PC-3 (cell line): ENCODE data around the gene AGAP3. TPM values are rescaled to one million over a fixed set of nuclear protein-coding genes. Genes with fewer than 3 reads are reported as not detected.

Experiments
- ATAC-seq: fragments of 200-7000 bp; cut with Tn5 transposase; 2 replicates; pipeline ENCODE4 v1.9.1; 2020; ENCODE audit warnings: mild to moderate bottlenecking, moderate library complexity
- BruUV-seq: library from RNA; stranded (reverse); fragments of 400-500 nt; replicated peaks from 2 replicates; lab custom pipeline; 2021; lab: Mats Ljungman, UMichigan
- CTCF ChIA-PET: fragments of 300-600 bp; sonication (Branson Sonifier 250); formaldehyde crosslinking; loops from one replicate; lab custom pipeline; 2022; ENCODE audit warnings: antibody characterized with exemption; lab: Charles Lee
- POLR2A ChIA-PET: fragments of 300-600 bp; sonication (Branson Sonifier 250); formaldehyde crosslinking; loops from one replicate; lab custom pipeline; 2022; ENCODE audit warnings: antibody characterized with exemption; ENCODE audit not compliant: unreplicated experiment; lab: Charles Lee
- DNase-seq: peaks from one replicate; pipeline ENCODE4 v3.0.0-alpha.2; 2015
- H2AFZ ChIP-seq: fragments of 300-600 bp; sonication (generic); 2 replicates; pipeline ENCODE4 v1.6.0; 2016; ENCODE audit warnings: antibody characterized with exemption, low read length
- H3F3A ChIP-seq: fragments of 300-600 bp; sonication (generic); one replicate; pipeline ENCODE4 v1.6.0; 2017; ENCODE audit warnings: antibody characterized with exemption, low read length, control low read depth, mild to moderate bottlenecking; ENCODE audit not compliant: unreplicated experiment
- H3K27ac ChIP-seq: fragments of 300-600 bp; sonication (generic); 2 replicates; pipeline ENCODE4 v1.5.1; 2016; ENCODE audit warnings: mild to moderate bottlenecking, low read length
- H3K27me3 ChIP-seq: fragments of 300-600 bp; sonication (generic); 2 replicates; pipeline ENCODE4 v1.6.1; 2016; ENCODE audit warnings: low read length, mixed read lengths
- H3K36me3 ChIP-seq: fragments of 300-600 bp; sonication (generic); 2 replicates; pipeline ENCODE4 v1.6.1; 2016; ENCODE audit warnings: low read depth, mixed run types, low read length, mixed read lengths
- H3K4me1 ChIP-seq: fragments of 300-600 bp; sonication (generic); 2 replicates; pipeline ENCODE4 v1.5.1; 2016; ENCODE audit warnings: low read length; ENCODE audit not compliant: insufficient read depth
- H3K4me2 ChIP-seq: fragments of 300-600 bp; sonication (generic); 2 replicates; pipeline ENCODE4 v1.6.0; 2016; ENCODE audit warnings: low read length
- H3K4me3 ChIP-seq: fragments of 300-600 bp; sonication (generic); 2 replicates; pipeline ENCODE4 v1.5.1; 2016; ENCODE audit warnings: mild to moderate bottlenecking, low read length, mixed read lengths
- H3K79me2 ChIP-seq: fragments of 300-600 bp; sonication (generic); 2 replicates; pipeline ENCODE4 v1.6.1; 2017; ENCODE audit warnings: low read length, mixed read lengths
- H3K9ac ChIP-seq: fragments of 300-600 bp; sonication (generic); 2 replicates; pipeline ENCODE4 v1.6.0; 2016; ENCODE audit warnings: mild to moderate bottlenecking, low read length
- H3K9me2 ChIP-seq: fragments of 300-600 bp; sonication (generic); replicated peaks from 2 replicates; pipeline ENCODE4 v1.6.1; 2016; ENCODE audit warnings: mixed run types, low read length, mixed read lengths
- H3K9me3 ChIP-seq: fragments of 300-600 bp; sonication (generic); 2 replicates; pipeline ENCODE4 v1.6.1; 2016; ENCODE audit warnings: low read length, mixed read lengths
- H4K20me1 ChIP-seq: fragments of 300-600 bp; sonication (generic); 2 replicates; pipeline ENCODE4 v1.6.1; 2016; ENCODE audit warnings: low read length, mixed read lengths
- EZH2 ChIP-seq: fragments of 300-600 bp; sonication (generic); IDR thresholded peaks from one replicate; pipeline ENCODE4 v1.6.1; 2017; ENCODE audit warnings: antibody characterized with exemption, mild to moderate bottlenecking, low read length; ENCODE audit not compliant: unreplicated experiment
- EZH2phosphoT487 ChIP-seq: fragments of 300-600 bp; sonication (generic); IDR thresholded peaks from 2 replicates; pipeline ENCODE4 v1.6.1; 2018; ENCODE audit warnings: mild to moderate bottlenecking, antibody characterized with exemption, low read length, borderline replicate concordance
- intact Hi-C: fragments of 100-400 bp; cut with micrococcal nuclease; formaldehyde crosslinking; loops from 2 replicates; pipeline ENCODE4 v1.9.0; 2023
- total RNA-seq: library from RNA; depleted of rRNA; stranded (reverse); fragments of >200 nt; gene quantifications from 2 replicates; pipeline ENCODE4 v1.2.3, GENCODE V29; 2014
- TF ChIP-seq, protein P1 (sequence below): fragments of 300-600 bp; sonication (generic); conservative IDR thresholded peaks from 2 replicates; pipeline ENCODE4 v1.5.1; 2017; ENCODE audit warnings: antibody characterized with exemption, low read depth, mild to moderate bottlenecking, low read length

AGAP3 gene
- total RNA-seq, 1 experiment from 2014 or later, result 53.5 TPM

- no peaks in the 10 kb centered on the region for H4K20me1 ChIP-seq
- H3K9me3 ChIP-seq, result no peaks in the 10 kb centered on the region
- H3F3A ChIP-seq, result no peaks in the 10 kb centered on the region
- CTCF ChIA-PET, result interaction anchor here (0.6 kb wide), 1 partner anchor 34 kb away, joined by 5 read pairs; no protein-coding TSS in a partner anchor
- no peaks in the 10 kb centered on the region for H3K9me2 ChIP-seq
- no peak overlapping the region for H3K9ac ChIP-seq
- H3K79me2 ChIP-seq, result no peaks in the 10 kb centered on the region
- no peak overlapping the region for H3K27ac ChIP-seq
- DNase-seq (no peak), ATAC-seq (no peak)
- no peaks in the 10 kb centered on the region for H3K27me3 ChIP-seq
- BruUV-seq, result no TSS peak
- no peaks in the 10 kb centered on the region for H3K4me1 ChIP-seq
- no peak overlapping the region for H2AFZ ChIP-seq
- H3K36me3 ChIP-seq, result no peaks in the 10 kb centered on the region; the same call in 1 of the 2 replicates
- POLR2A ChIA-PET, result no interaction called here
- intact Hi-C loops, result no loop called here
- H3K4me2 ChIP-seq, result no peak overlapping the region
- H3K4me3 ChIP-seq, result no peak overlapping the region
- TF ChIP-seq EZH2, result no peak
- TF ChIP-seq, protein P1, sequence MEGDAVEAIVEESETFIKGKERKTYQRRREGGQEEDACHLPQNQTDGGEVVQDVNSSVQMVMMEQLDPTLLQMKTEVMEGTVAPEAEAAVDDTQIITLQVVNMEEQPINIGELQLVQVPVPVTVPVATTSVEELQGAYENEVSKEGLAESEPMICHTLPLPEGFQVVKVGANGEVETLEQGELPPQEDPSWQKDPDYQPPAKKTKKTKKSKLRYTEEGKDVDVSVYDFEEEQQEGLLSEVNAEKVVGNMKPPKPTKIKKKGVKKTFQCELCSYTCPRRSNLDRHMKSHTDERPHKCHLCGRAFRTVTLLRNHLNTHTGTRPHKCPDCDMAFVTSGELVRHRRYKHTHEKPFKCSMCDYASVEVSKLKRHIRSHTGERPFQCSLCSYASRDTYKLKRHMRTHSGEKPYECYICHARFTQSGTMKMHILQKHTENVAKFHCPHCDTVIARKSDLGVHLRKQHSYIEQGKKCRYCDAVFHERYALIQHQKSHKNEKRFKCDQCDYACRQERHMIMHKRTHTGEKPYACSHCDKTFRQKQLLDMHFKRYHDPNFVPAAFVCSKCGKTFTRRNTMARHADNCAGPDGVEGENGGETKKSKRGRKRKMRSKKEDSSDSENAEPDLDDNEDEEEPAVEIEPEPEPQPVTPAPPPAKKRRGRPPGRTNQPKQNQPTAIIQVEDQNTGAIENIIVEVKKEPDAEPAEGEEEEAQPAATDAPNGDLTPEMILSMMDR, result no peak
- no peak for TF ChIP-seq EZH2phosphoT487
Observed at GRCh38 chr7:151135866-151136843, 49.9 kb downstream of the AGAP3 start.

- no peaks in the 10 kb centered on the region for H4K20me1 ChIP-seq
- H3K27ac ChIP-seq, result no peak overlapping the region
- no peaks in the 10 kb centered on the region; the same call in 1 of the 2 replicates for H3K36me3 ChIP-seq
- TF ChIP-seq EZH2phosphoT487 (no peak), EZH2 (no peak)
- TF ChIP-seq, protein P1, result no peak
- H3K9ac ChIP-seq, result no peak overlapping the region
- no peak overlapping the region for H2AFZ ChIP-seq
- H3K9me2 ChIP-seq, result no peaks in the 10 kb centered on the region
- POLR2A ChIA-PET, result no interaction called here
- H3K4me2 ChIP-seq, result no peak overlapping the region
- no peak overlapping the region for H3K4me3 ChIP-seq
- DNase-seq (no peak), ATAC-seq (no peak)
- no peaks in the 10 kb centered on the region for H3K79me2 ChIP-seq
- no peaks in the 10 kb centered on the region for H3F3A ChIP-seq
- H3K27me3 ChIP-seq, result no peaks in the 10 kb centered on the region
- CTCF ChIA-PET, result no interaction called here
- H3K4me1 ChIP-seq, result no peaks in the 10 kb centered on the region
- H3K9me3 ChIP-seq, result no peaks in the 10 kb centered on the region
- intact Hi-C loops, result no loop called here
- BruUV-seq, result no TSS peak
Observed at GRCh38 chr7:151137076-151137675, 50.9 kb downstream of the AGAP3 start.

DNA sequence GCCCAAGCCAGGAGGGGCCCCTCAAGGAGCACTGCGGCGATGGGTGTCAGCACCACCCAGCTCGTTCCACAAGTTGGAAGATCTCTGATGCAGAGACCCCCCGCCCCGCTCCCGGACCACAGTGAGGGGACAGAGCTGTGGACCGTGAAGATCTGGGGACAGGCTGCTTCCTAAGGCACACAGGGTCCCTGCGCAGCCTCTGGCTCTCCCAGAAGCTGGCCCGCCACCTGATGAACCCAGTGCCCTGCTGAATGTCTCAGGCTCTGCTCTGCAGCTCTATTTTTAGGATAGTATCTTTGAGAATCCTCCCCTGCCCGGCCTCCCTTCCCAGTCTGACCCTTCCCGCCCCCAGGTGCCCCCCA is 51.5 kb downstream of the AGAP3 start:
- no TSS peak for BruUV-seq
- H3K9ac ChIP-seq, result no peak overlapping the region
- no peak for TF ChIP-seq EZH2
- TF ChIP-seq, protein P1, result no peak
- H3F3A ChIP-seq, result no peaks in the 10 kb centered on the region
- H3K9me2 ChIP-seq, result no peaks in the 10 kb centered on the region
- no peak overlapping the region for H3K27ac ChIP-seq
- H3K4me3 ChIP-seq, result no peak overlapping the region
- H3K27me3 ChIP-seq, result no peaks in the 10 kb centered on the region
- H3K79me2 ChIP-seq, result no peaks in the 10 kb centered on the region
- ChIA-PET CTCF (no interaction called here), POLR2A (no interaction called here)
- DNase-seq (no peak), ATAC-seq (no peak)
- H3K4me2 ChIP-seq, result no peak overlapping the region
- H3K9me3 ChIP-seq, result no peaks in the 10 kb centered on the region
- H4K20me1 ChIP-seq, result no peaks in the 10 kb centered on the region
- intact Hi-C loops, result no loop called here
- H3K36me3 ChIP-seq, result no peaks in the 10 kb centered on the region; the same call in 1 of the 2 replicates
- no peaks in the 10 kb centered on the region for H3K4me1 ChIP-seq
- H2AFZ ChIP-seq, result no peak overlapping the region
